ENCODE measurements around the gene ASH1L.

Gene ASH1L

DNA sequence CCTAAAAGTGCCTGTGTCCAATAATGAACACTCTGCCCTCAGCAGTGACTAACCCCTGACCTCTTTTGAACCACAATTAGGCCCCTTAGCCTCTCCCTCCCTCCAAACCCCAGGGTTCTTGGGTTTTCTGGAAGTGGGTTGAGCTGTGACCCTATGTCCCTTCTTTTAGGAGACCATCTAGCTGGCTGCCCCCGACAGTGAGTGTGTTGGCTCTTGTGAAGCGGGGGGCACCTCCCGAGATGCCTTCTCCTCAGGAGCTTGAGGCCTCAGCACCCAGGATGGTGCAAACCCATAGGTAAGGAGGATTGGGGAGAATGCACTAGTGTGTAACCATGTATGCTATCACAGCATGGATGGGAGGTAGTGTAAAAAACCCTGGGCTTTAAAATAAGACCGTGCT, 234.6 kb downstream of the ASH1L start:
- no peak for ATAC-seq
- no peak for DNase-seq

- ATAC-seq (no peak), DNase-seq (no peak)
Observed at GRCh38 chr1:155326631-155327037, 236.0 kb downstream of the ASH1L start.

DNA sequence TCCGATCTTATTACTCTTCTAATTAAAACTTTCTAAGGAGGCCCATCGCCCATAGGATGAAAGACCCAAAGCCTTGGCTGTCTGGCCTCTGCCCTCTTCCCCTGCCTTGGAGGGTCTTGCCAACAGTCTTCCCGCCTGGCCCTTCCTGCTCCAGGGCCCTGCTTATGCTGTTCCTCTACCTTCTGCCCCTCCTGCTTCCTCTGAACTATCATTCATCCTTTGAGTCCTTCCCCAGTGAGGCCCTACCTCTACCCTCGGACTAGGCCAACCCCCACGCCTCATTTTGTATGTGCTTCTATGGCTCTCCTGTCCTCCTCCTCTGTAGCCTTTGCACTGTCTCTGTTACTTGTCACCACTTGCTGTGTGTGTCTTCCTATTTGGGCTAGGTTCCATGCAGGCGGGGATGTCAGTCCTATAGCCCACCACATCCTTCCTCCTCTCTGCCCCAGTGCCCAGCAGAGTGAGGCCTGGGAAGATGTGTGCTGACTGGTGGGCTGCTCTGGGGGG, 236.5 kb downstream of the ASH1L start:
- no peak for DNase-seq
- no peak for ATAC-seq

GRCh38 chr1:155325603-155325893, 237.1 kb downstream of the ASH1L start:
- DNase-seq (no peak), ATAC-seq (no peak)

GRCh38 chr1:155324717-155325602, 237.6 kb downstream of the ASH1L start:
- DNase-seq (peak; percentile 43), ATAC-seq (no peak)

- ATAC-seq (peak; percentile 81), DNase-seq (peak; percentile 95)
Observed at GRCh38 chr1:155324037-155324716, 238.4 kb downstream of the ASH1L start.

DNA sequence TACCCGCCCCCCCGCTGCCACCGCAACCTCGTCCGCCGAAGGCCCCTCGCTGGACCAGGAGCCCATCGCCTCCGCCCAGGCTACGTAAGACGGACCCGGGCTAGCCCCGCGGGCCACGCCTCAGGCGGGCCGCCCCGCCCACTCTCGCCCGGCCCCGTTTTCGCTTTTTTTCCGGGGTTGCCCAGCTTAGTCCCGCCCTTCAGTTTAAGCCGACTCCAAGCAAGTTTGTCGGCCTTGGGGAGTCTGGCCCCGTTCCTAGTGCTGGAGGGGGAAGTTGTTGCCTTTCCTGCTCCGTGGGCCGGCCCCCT, 238.9 kb downstream of the ASH1L start:
- peak; percentile 87 for DNase-seq
- peak; percentile 55 for ATAC-seq

DNA sequence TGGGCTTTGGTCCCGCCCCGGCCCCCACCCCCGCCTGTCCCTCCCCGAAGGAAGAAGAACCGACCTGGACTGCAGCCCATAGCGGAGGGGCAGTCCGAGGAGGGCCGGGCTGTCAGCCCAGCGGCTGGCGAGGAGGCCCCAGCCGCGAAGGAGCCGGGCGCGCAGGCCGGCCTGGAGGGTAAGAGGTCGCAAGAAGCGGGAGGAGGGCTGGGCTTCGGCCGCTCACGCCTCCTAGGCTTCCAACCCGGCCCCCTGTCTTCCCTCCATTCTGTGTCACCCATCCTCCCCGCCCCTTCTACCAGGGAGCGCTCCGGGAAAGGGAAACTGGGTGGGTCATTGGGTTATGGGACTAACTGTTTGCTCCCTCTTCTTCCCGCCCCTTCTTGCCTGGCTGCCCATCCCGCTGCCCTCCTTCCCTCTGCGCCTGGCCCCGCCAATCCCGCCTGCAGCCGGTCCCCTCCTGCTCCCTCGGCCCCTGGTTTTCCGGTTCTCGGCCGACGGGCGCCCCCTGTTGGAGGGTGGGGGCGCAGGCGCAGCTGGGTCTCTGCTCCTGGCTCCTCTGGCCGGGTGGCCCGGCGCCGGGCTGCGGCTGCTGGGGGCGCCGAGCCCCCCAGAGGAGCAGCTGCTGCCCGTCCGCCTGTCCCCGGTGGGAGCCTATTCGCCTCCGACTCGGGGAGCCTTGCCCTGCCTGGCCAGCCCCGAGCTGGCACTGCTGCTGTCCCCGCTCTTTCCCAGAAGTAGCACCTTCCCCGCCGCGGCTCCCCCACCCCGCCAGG, 239.5 kb downstream of the ASH1L start:
- ATAC-seq (peak; percentile 61), DNase-seq (peak; percentile 95)

DNA sequence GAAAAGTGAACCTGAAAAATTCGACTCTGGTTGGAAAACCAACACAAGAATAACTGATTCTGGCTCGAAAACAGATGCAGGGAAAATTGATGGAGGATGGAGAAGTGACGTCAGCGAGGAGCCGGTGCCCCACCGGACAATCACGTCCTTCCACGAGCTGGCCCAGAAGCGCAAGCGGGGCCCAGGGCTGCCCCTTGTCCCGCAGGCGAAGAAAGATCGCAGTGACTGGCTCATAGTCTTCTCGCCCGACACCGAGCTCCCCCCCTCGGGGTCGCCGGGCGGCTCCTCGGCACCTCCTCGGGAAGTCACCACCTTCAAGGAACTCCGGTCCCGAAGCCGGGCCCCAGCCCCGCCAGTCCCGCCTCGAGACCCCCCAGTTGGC, 240.0 kb downstream of the ASH1L start:
- DNase-seq: peak; percentile 29
- no peak for ATAC-seq

DNA sequence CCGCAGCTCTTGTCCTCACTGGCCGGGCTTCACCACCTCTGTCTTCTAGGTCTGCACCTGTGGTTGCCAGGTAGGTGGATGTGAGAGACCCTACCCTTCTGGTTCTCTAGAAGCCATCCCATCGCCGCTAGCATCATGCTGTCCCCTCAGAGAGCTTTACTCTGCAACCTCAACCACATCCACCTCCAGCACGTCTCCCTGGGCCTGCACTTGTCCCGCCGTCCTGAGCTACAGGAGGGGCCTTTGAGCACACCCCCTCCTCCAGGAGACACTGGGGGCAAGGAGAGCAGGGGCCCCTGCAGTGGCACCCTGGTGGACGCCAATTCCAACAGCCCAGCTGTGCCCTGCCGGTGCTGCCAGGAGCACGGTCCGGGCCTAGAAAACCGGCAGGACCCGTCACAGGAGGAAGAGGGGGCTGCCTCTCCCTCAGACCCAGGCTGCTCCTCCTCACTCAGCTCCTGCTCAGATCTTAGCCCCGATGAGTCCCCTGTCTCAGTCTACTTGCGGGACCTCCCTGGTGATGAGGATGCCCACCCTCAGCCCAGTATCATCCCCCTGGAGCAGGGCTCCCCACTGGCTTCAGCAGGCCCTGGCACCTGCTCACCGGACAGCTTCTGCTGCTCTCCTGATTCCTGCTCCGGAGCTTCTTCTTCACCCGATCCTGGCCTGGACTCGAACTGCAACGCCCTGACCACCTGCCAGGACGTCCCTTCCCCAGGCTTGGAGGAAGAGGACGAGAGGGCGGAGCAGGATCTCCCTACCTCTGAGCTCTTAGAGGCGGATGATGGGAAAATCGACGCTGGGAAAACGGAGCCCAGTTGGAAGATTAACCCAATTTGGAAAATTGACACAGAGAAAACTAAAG, 240.7 kb downstream of the ASH1L start:
- ATAC-seq (no peak), DNase-seq (peak; percentile 15)

DNA sequence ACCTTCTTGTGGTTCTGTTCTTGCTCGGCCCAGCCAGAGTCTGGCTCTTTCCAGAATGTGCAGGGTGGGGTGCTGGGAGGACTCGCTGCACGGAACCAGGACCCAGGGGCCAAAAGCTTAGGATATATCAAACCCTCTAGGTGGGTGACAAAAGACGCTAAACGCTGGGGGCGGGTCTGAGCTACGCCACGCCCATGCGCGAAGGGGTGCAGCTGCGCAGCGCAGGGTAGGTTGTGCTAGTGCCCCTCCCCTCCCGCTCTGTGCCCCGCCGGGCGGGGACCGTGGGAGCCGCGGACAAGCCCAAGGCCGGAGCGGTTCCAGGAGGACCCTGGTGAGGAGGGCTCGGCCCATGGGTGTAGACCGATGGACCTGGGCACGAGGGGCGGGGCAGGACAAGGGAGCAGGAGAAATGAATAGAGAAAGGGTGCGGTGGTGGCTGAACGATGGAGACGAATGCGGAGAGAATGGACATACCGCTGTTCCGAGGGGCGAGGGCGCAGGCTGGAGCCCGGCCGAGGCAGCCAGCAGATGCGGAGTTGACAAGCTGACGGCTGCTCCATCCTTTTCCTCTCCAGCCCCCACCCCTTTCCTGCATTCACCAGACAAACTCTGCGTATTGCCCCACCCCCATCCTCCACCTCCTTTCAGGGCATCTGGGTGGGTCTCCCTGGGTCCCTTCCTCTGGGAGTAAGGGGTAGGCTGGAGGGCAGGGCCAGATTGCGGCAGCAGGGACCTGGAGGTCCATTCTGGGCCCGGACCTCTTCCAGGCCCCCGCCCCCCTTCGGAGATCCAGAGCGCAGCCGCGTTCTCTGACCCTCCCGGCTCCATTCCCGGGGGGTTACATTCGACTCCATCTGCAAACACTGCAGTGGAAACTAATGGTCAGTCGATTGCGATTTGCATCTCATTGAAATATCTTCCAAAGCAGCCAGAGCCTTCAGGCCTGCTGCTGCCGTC, 241.7 kb downstream of the ASH1L start, which contains the start of gene RUSC1:
Gene RUSC1, plus strand, starts transcription at position 234 of the 957 bp plus-strand sequence. CDS start 880 bp downstream, outside the sequence.
- peak; percentile 20 for ATAC-seq

GRCh38 chr1:155320252-155320651, 242.4 kb downstream of the ASH1L start:
- no peak for ATAC-seq
- no peak for DNase-seq

More for the DNA sequence above, 241.7 kb downstream of the ASH1L start, which contains the start of gene RUSC1:
- DNase-seq: peak; percentile 82

GRCh38 chr1:155319536-155319935, 243.1 kb downstream of the ASH1L start:
- no peak for DNase-seq
- no peak for ATAC-seq

- DNase-seq (no peak), ATAC-seq (no peak)
Observed at GRCh38 chr1:155318082-155318481, 244.5 kb downstream of the ASH1L start.

- ATAC-seq (no peak), DNase-seq (no peak)
Observed at GRCh38 chr1:155316922-155317321, 245.7 kb downstream of the ASH1L start.

GRCh38 chr1:155313261-155313660, 249.3 kb downstream of the ASH1L start:
- DNase-seq (no peak), ATAC-seq (no peak)

- no peak for ATAC-seq
- DNase-seq: peak; percentile 27
Observed at GRCh38 chr1:155309423-155310021, 253.1 kb downstream of the ASH1L start.

- peak; percentile 99 for ATAC-seq
Observed at GRCh38 chr1:155308493-155309422, 253.8 kb downstream of the ASH1L start, which contains the start of gene FDPS. TSS of gene FDPS (plus strand) at chr1:155308866. CDS start at chr1:155309790, 924 bp downstream.

DNA sequence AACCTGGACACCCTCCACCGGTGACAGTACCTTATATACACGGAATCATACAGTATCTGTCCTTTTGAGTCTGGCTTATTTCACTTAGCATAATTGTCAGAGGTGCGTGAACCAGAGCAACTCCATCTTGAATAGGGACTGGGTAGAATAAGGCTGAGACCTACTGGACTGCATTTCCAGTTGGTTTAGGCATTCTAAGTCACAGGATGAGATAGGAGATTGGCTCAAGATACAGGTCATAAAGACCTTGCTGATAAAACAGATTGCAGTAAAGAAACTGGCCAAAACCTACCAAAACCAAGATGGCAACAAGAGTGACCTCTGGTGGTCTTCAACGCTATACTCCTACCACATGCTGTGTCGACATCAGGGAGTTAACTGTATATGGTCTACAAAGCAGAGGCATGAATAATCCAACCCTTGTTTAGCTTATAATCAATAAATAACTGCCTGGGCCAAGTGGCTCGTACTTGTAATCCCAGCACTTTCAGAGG, 255.3 kb downstream of the ASH1L start:
- DNase-seq (no peak), ATAC-seq (no peak)

More at GRCh38 chr1:155308493-155309422, 253.8 kb downstream of the ASH1L start, which contains the start of gene FDPS:
- DNase-seq: peak; percentile 95
